Neural progenitor cell (in vitro differentiated cells): ENCODE measurements around the gene HS3ST5.

ENCODE experiments used
- EZH2 ChIP-seq: fragments of 200-600 bp; sonication (generic); IDR thresholded peaks from 2 replicates; pipeline ENCODE4 v1.6.1; 2017; ENCODE audit warnings: antibody characterized with exemption, mild to moderate bottlenecking, moderate library complexity
- EZH2phosphoT487 ChIP-seq: fragments of 200-600 bp; sonication (generic); IDR thresholded peaks from 2 replicates; pipeline ENCODE4 v1.6.1; 2017; ENCODE audit warnings: antibody characterized with exemption
- TF ChIP-seq, protein P1 (sequence below): fragments of 200-600 bp; sonication (generic); IDR thresholded peaks from 2 replicates; pipeline ENCODE4 v1.5.1; 2017; ENCODE audit warnings: antibody characterized with exemption, mild to moderate bottlenecking

DNA sequence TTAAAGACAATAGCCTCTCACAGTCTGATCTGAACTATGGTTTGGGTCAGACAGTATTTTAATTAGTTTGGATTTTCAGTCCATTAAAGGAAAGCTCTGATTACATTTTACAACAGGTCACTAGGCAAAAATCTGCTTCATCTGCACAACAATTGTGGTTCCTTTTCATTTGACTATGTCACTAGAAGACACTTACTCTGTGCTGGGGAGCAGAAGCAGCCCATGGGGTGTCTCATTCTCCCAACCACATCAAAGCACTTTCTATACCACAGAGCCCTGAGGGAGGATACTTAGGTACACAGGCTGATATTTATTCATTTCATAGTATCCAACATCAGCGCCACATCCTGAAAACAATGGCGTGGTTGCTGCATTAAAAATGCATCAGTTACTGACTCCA is 335.3 kb downstream of the HS3ST5 start:
- TF ChIP-seq, protein P1, sequence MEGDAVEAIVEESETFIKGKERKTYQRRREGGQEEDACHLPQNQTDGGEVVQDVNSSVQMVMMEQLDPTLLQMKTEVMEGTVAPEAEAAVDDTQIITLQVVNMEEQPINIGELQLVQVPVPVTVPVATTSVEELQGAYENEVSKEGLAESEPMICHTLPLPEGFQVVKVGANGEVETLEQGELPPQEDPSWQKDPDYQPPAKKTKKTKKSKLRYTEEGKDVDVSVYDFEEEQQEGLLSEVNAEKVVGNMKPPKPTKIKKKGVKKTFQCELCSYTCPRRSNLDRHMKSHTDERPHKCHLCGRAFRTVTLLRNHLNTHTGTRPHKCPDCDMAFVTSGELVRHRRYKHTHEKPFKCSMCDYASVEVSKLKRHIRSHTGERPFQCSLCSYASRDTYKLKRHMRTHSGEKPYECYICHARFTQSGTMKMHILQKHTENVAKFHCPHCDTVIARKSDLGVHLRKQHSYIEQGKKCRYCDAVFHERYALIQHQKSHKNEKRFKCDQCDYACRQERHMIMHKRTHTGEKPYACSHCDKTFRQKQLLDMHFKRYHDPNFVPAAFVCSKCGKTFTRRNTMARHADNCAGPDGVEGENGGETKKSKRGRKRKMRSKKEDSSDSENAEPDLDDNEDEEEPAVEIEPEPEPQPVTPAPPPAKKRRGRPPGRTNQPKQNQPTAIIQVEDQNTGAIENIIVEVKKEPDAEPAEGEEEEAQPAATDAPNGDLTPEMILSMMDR: no peak
- TF ChIP-seq EZH2 (no peak), EZH2phosphoT487 (no peak)
